ENCODE data around the gene AQP5.

Gene AQP5

GRCh38 chr12:49953151-49953550 is 8.5 kb upstream of the AQP5 start:
- no peak overlapping the region for H3K4me3 ChIP-seq (ENCODE audit: low read depth in 1 of 2, low read length in 2 of 2)
- H3K9me3 ChIP-seq (ENCODE audit: low read length) = no peaks in the 10 kb centered on the region
- H3K4me1 ChIP-seq (ENCODE audit: insufficient read depth, low read length) = no peaks in the 10 kb centered on the region
- no peaks in the 10 kb centered on the region for H3K36me3 ChIP-seq (ENCODE audit: insufficient read depth, low read length)
- H3K27ac ChIP-seq (ENCODE audit: low read depth, low read length) = no peak overlapping the region
- H3K9ac ChIP-seq (ENCODE audit: low read length) = no peak overlapping the region
- H3K27me3 ChIP-seq (ENCODE audit: control insufficient read depth in 1 of 2, insufficient read depth in 2 of 2, low read length in 2 of 2) = peaks cover 35 to 51% of the 10 kb centered on the region in 2 donors

GRCh38 chr12:49953961-49954846 is 7.5 kb upstream of the AQP5 start:
- H3K4me1 ChIP-seq (ENCODE audit: insufficient read depth, low read length) = no peaks in the 10 kb centered on the region
- no peak overlapping the region for H3K4me3 ChIP-seq (ENCODE audit: low read depth in 1 of 2, low read length in 2 of 2)
- no peaks in the 10 kb centered on the region for H3K36me3 ChIP-seq (ENCODE audit: insufficient read depth, low read length)
- no peaks in the 10 kb centered on the region for H3K9me3 ChIP-seq (ENCODE audit: low read length)
- peaks cover 45 to 61% of the 10 kb centered on the region in 2 donors for H3K27me3 ChIP-seq (ENCODE audit: control insufficient read depth in 1 of 2, insufficient read depth in 2 of 2, low read length in 2 of 2)
- no peak overlapping the region for H3K9ac ChIP-seq (ENCODE audit: low read length)
- H3K27ac ChIP-seq (ENCODE audit: low read depth, low read length) = no peak overlapping the region

- Histone ChIP-seq H3K4me3 (ENCODE audit: low read depth in 1 of 2, low read length in 2 of 2) (no peak overlapping the region), H3K9ac (ENCODE audit: low read length) (no peak overlapping the region), H3K36me3 (ENCODE audit: insufficient read depth, low read length) (no peaks in the 10 kb centered on the region), H3K4me1 (ENCODE audit: insufficient read depth, low read length) (no peaks in the 10 kb centered on the region), H3K27me3 (ENCODE audit: control insufficient read depth in 1 of 2, insufficient read depth in 2 of 2, low read length in 2 of 2) (peaks cover 55 to 71% of the 10 kb centered on the region in 2 donors), H3K27ac (ENCODE audit: low read depth, low read length) (no peak overlapping the region), H3K9me3 (ENCODE audit: low read length) (no peaks in the 10 kb centered on the region)
Observed at GRCh38 chr12:49954863-49955830, 6.5 kb upstream of the AQP5 start.

GRCh38 chr12:49955899-49956662 is 5.6 kb upstream of the AQP5 start:
- no peak overlapping the region for H3K9ac ChIP-seq (ENCODE audit: low read length)
- H3K36me3 ChIP-seq (ENCODE audit: insufficient read depth, low read length) = no peaks in the 10 kb centered on the region
- no peaks in the 10 kb centered on the region for H3K9me3 ChIP-seq (ENCODE audit: low read length)
- no peak overlapping the region for H3K4me3 ChIP-seq (ENCODE audit: low read depth in 1 of 2, low read length in 2 of 2)
- H3K27me3 ChIP-seq (ENCODE audit: control insufficient read depth in 1 of 2, insufficient read depth in 2 of 2, low read length in 2 of 2) = peaks cover 64 to 80% of the 10 kb centered on the region in 2 donors
- H3K4me1 ChIP-seq (ENCODE audit: insufficient read depth, low read length) = no peaks in the 10 kb centered on the region
- H3K27ac ChIP-seq (ENCODE audit: low read depth, low read length) = no peak overlapping the region

- no peak overlapping the region for H3K9ac ChIP-seq (ENCODE audit: low read length)
- no peak overlapping the region for H3K4me3 ChIP-seq (ENCODE audit: low read depth in 1 of 2, low read length in 2 of 2)
- H3K27ac ChIP-seq (ENCODE audit: low read depth, low read length) = no peak overlapping the region
- no peaks in the 10 kb centered on the region for H3K36me3 ChIP-seq (ENCODE audit: insufficient read depth, low read length)
- no peaks in the 10 kb centered on the region for H3K9me3 ChIP-seq (ENCODE audit: low read length)
- H3K27me3 ChIP-seq (ENCODE audit: control insufficient read depth in 1 of 2, insufficient read depth in 2 of 2, low read length in 2 of 2) = peaks cover 65 to 83% of the 10 kb centered on the region in 2 donors
- no peaks in the 10 kb centered on the region for H3K4me1 ChIP-seq (ENCODE audit: insufficient read depth, low read length)
Observed at GRCh38 chr12:49956663-49957569, 4.8 kb upstream of the AQP5 start.

DNA sequence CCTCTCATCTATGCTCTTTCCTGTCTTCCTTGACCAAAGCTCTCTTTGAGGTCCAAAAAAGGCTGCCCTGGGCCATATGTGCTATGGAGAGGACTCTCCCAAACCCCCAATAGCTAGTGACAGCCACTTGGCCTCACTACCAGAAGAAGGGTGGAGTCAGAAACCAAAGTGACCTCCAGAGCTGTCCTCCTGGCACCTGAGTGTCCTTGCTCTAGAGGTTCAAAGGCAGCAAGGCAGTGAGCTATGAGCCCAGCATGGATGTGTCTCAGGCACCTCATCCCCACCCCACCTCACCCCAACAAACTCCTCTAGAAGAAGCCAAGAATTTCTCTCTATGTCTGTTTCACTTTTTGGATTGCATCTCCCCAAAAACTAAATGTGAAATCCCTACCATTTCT is 4.1 kb upstream of the AQP5 start:
- no peaks in the 10 kb centered on the region for H3K4me1 ChIP-seq (ENCODE audit: insufficient read depth, low read length)
- no peaks in the 10 kb centered on the region for H3K36me3 ChIP-seq (ENCODE audit: insufficient read depth, low read length)
- no peak overlapping the region for H3K27ac ChIP-seq (ENCODE audit: low read depth, low read length)
- no peak overlapping the region for H3K9ac ChIP-seq (ENCODE audit: low read length)
- H3K4me3 ChIP-seq (ENCODE audit: low read depth in 1 of 2, low read length in 2 of 2) = no peak overlapping the region
- H3K9me3 ChIP-seq (ENCODE audit: low read length) = no peaks in the 10 kb centered on the region
- H3K27me3 ChIP-seq (ENCODE audit: control insufficient read depth in 1 of 2, insufficient read depth in 2 of 2, low read length in 2 of 2) = peaks cover 65 to 80% of the 10 kb centered on the region in 2 donors

- H3K27ac ChIP-seq (ENCODE audit: low read depth, low read length) = no peak overlapping the region
- H3K36me3 ChIP-seq (ENCODE audit: insufficient read depth, low read length) = no peaks in the 10 kb centered on the region
- no peak overlapping the region for H3K4me3 ChIP-seq (ENCODE audit: low read depth in 1 of 2, low read length in 2 of 2)
- H3K9ac ChIP-seq (ENCODE audit: low read length) = no peak overlapping the region
- H3K9me3 ChIP-seq (ENCODE audit: low read length) = no peaks in the 10 kb centered on the region
- no peaks in the 10 kb centered on the region for H3K4me1 ChIP-seq (ENCODE audit: insufficient read depth, low read length)
- H3K27me3 ChIP-seq (ENCODE audit: control insufficient read depth in 1 of 2, insufficient read depth in 2 of 2, low read length in 2 of 2) = peaks cover 57 to 64% of the 10 kb centered on the region in 2 donors
Observed at GRCh38 chr12:49959685-49960473, 1.8 kb upstream of the AQP5 start.

GRCh38 chr12:49960474-49961110 is 1.1 kb upstream of the AQP5 start:
- Histone ChIP-seq H3K27ac (ENCODE audit: low read depth, low read length) (no peak overlapping the region), H3K9ac (ENCODE audit: low read length) (no peak overlapping the region), H3K36me3 (ENCODE audit: insufficient read depth, low read length) (no peaks in the 10 kb centered on the region), H3K9me3 (ENCODE audit: low read length) (no peaks in the 10 kb centered on the region), H3K4me1 (ENCODE audit: insufficient read depth, low read length) (no peaks in the 10 kb centered on the region), H3K27me3 (ENCODE audit: control insufficient read depth in 1 of 2, insufficient read depth in 2 of 2, low read length in 2 of 2) (peaks cover 50 to 57% of the 10 kb centered on the region in 2 donors), H3K4me3 (ENCODE audit: low read depth in 1 of 2, low read length in 2 of 2) (no peak overlapping the region)

DNA sequence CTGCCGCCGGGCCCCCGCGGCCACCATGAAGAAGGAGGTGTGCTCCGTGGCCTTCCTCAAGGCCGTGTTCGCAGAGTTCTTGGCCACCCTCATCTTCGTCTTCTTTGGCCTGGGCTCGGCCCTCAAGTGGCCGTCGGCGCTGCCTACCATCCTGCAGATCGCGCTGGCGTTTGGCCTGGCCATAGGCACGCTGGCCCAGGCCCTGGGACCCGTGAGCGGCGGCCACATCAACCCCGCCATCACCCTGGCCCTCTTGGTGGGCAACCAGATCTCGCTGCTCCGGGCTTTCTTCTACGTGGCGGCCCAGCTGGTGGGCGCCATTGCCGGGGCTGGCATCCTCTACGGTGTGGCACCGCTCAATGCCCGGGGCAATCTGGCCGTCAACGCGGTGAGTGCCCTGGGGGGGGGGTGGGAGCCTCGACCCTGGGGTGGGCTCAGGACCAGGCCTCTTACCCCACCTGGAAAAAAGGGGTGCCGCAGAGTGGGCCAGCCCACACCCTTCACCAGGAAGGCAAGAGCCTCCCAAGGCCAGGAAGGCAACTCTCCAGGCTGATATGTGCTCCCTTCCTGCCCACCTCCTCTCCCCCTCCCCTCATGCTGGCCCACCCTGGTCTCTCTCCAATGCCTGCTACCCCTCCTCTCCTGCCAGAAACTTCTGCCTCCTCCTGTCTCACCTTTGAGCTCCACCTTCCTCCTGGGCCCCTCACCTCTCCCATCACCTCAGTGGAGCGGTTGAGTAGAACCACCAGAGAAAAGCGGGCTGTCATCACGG is 507 bp downstream of the AQP5 start:
- no peak overlapping the region for H3K4me3 ChIP-seq (ENCODE audit: low read depth in 1 of 2, low read length in 2 of 2)
- H3K9ac ChIP-seq (ENCODE audit: low read length) = no peak overlapping the region
- peaks cover 39 to 41% of the 10 kb centered on the region in 2 donors for H3K27me3 ChIP-seq (ENCODE audit: control insufficient read depth in 1 of 2, insufficient read depth in 2 of 2, low read length in 2 of 2)
- peaks cover 3% of the 10 kb centered on the region for H3K4me1 ChIP-seq (ENCODE audit: insufficient read depth, low read length)
- H3K36me3 ChIP-seq (ENCODE audit: insufficient read depth, low read length) = no peaks in the 10 kb centered on the region
- no peak overlapping the region for H3K27ac ChIP-seq (ENCODE audit: low read depth, low read length)
- no peaks in the 10 kb centered on the region for H3K9me3 ChIP-seq (ENCODE audit: low read length)
